ENCODE measurements around the gene SLIT3.
A peak's percentile ranks its signal among the peaks of the same experiment; 100 is the strongest.

SLIT3 gene

GRCh38 chr5:168878135-168878745 lies 422.7 kb downstream of the SLIT3 start:
- DNase-seq, result no peak

- peak; percentile 14 for DNase-seq
Observed at GRCh38 chr5:168877132-168877892, 423.6 kb downstream of the SLIT3 start.

GRCh38 chr5:168876419-168876818 lies 424.5 kb downstream of the SLIT3 start:
- DNase-seq, result no peak

GRCh38 chr5:168875832-168876231 lies 425.1 kb downstream of the SLIT3 start:
- DNase-seq, result no peak

GRCh38 chr5:168874713-168875380 lies 426.1 kb downstream of the SLIT3 start:
- DNase-seq, result no peak

- DNase-seq, result no peak
Observed at GRCh38 chr5:168872246-168872645, 428.7 kb downstream of the SLIT3 start.

GRCh38 chr5:168870910-168871309 lies 430.0 kb downstream of the SLIT3 start:
- DNase-seq, result no peak

- no peak for DNase-seq
Observed at GRCh38 chr5:168869615-168870227, 431.2 kb downstream of the SLIT3 start.

- DNase-seq, result no peak
Observed at GRCh38 chr5:168867241-168867640, 433.7 kb downstream of the SLIT3 start.

GRCh38 chr5:168865968-168866367 lies 435.0 kb downstream of the SLIT3 start:
- no peak for DNase-seq

GRCh38 chr5:168863021-168863420 lies 437.9 kb downstream of the SLIT3 start:
- DNase-seq, result no peak

- DNase-seq, result no peak
Observed at GRCh38 chr5:168860503-168860902, 440.4 kb downstream of the SLIT3 start.

- no peak for DNase-seq
Observed at GRCh38 chr5:168860081-168860480, 440.9 kb downstream of the SLIT3 start.

- DNase-seq, result no peak
Observed at GRCh38 chr5:168859471-168859870, 441.5 kb downstream of the SLIT3 start.

GRCh38 chr5:168858994-168859393 lies 441.9 kb downstream of the SLIT3 start:
- no peak for DNase-seq

GRCh38 chr5:168858371-168858770 lies 442.6 kb downstream of the SLIT3 start:
- DNase-seq, result no peak

- no peak for DNase-seq
Observed at GRCh38 chr5:168853972-168854371, 447.0 kb downstream of the SLIT3 start.

GRCh38 chr5:168852329-168852728 lies 448.6 kb downstream of the SLIT3 start:
- DNase-seq, result no peak

GRCh38 chr5:168851902-168852321 lies 449.0 kb downstream of the SLIT3 start:
- DNase-seq, result no peak

GRCh38 chr5:168850683-168851082 lies 450.3 kb downstream of the SLIT3 start:
- DNase-seq, result no peak

- DNase-seq, result no peak
Observed at GRCh38 chr5:168848569-168848968, 452.4 kb downstream of the SLIT3 start.

- DNase-seq, result no peak
Observed at GRCh38 chr5:168847511-168848073, 453.3 kb downstream of the SLIT3 start.

- DNase-seq, result no peak
Observed at GRCh38 chr5:168844922-168845296, 456.0 kb downstream of the SLIT3 start.

Data from NCI-H1092 treated with DMSO at 0.1 percent for 48 hours (cell line).